HCT116 (cell line): ENCODE data around the gene ZC3H12A. TPM values are rescaled to one million over a fixed set of nuclear protein-coding genes. Genes with fewer than 3 reads are reported as not detected.

Experiments
- ATAC-seq: fragments of 200-7000 bp; cut with Tn5 transposase; 2 replicates; pipeline ENCODE4 v1.9.1; 2020; ENCODE audit warnings: mild to moderate bottlenecking, moderate library complexity
- BruUV-seq: library from RNA; stranded (reverse); fragments of 400-500 nt; replicated peaks from 2 replicates; lab custom pipeline; 2021; lab: Mats Ljungman, UMichigan
- CTCF ChIA-PET: fragments of 300-600 bp; sonication (Branson Sonifier 250); formaldehyde crosslinking; loops from one replicate; lab custom pipeline; 2021; ENCODE audit warnings: antibody characterized with exemption; lab: Charles Lee
- POLR2A ChIA-PET: fragments of 300-600, 350-600 bp; sonication (Branson Sonifier 250); formaldehyde crosslinking; loops from one replicate; lab custom pipeline; 2021; ENCODE audit warnings: antibody characterized with exemption; lab: Charles Lee
- RAD21 ChIA-PET, 2 experiments: fragments of 300-600 bp; sonication (Branson Sonifier 250); formaldehyde crosslinking; loops; one replicate each; lab custom pipeline; 2023; ENCODE audit warnings: low total read pairs in 2 of 2; ENCODE audit not compliant: uncharacterized antibody in 2 of 2, unreplicated experiment in 2 of 2, low non-redundant PET in 1 of 2; lab: Charles Lee
- DNase-seq: peaks from one replicate; pipeline ENCODE4 v3.0.0-alpha.2; 2010; ENCODE audit warnings: low read depth, low spot score
- H2AFZ ChIP-seq: fragments of 200-600 bp; shearing (Covaris generic), sonication (generic); 2 replicates; pipeline ENCODE4 v1.6.1; 2017; ENCODE audit warnings: low read depth, mixed run types, mixed read lengths, antibody characterized with exemption, low read length; ENCODE audit not compliant: poor library complexity, severe bottlenecking
- H3K27ac ChIP-seq: 2 replicates; pipeline ENCODE4 v1.5.1; 2012; ENCODE audit warnings: low read depth, low read length
- H3K27me3 ChIP-seq: fragments of 200-600 bp; sonication (generic); 2 replicates; pipeline ENCODE4 v1.6.1; 2016; ENCODE audit warnings: mixed run types, low read length, mixed read lengths; ENCODE audit not compliant: insufficient read depth
- H3K36me3 ChIP-seq, 2 experiments: fragments of 200-500 bp in 1 of 2; fragments of 200-600 bp in 1 of 2; sonication (Bioruptor generic) in 1 of 2; sonication (generic) in 1 of 2; 2 replicates each; pipeline versions ENCODE4 v1.5.1 to v1.6.1; 2014 to 2016; ENCODE audit warnings: low read length in 2 of 2, inconsistent platforms in 1 of 2, mixed read lengths in 1 of 2, mixed run types in 1 of 2; ENCODE audit not compliant: insufficient read depth in 2 of 2, control insufficient read depth in 1 of 2
- H3K4me1 ChIP-seq, 2 experiments: fragments of 200-600 bp in 1 of 2; sonication (generic) in 1 of 2; 2 replicates each; pipeline versions ENCODE4 v1.5.1 to v1.6.1; 2012 to 2017; ENCODE audit warnings: low read length in 2 of 2, inconsistent platforms in 1 of 2, mild to moderate bottlenecking in 1 of 2, mixed read lengths in 1 of 2, mixed run types in 1 of 2, moderate library complexity in 1 of 2; ENCODE audit not compliant: insufficient read depth in 2 of 2, control insufficient read depth in 1 of 2
- H3K4me2 ChIP-seq: fragments of 200-600 bp; sonication (generic); 2 replicates; pipeline ENCODE4 v1.6.1; 2017; ENCODE audit warnings: mixed run types, low read length, mixed read lengths
- H3K4me3 ChIP-seq, 2 experiments: fragments of 200-600 bp in 1 of 2; sonication (generic) in 1 of 2; replicated peaks in 1 of 2; 2 replicates each; pipeline ENCODE4 v1.5.1; 2011 to 2016; ENCODE audit warnings: low read length in 2 of 2, control low read depth in 1 of 2, low read depth in 1 of 2, mild to moderate bottlenecking in 1 of 2, mixed read lengths in 1 of 2, mixed run types in 1 of 2
- H3K79me2 ChIP-seq: fragments of 200-600 bp; sonication (generic); 2 replicates; pipeline ENCODE4 v1.6.1; 2017; ENCODE audit warnings: mild to moderate bottlenecking, mixed run types, low read length, moderate library complexity, mixed read lengths; ENCODE audit not compliant: insufficient read depth
- H3K9ac ChIP-seq: fragments of 200-600 bp; sonication (generic); 2 replicates; pipeline ENCODE4 v1.6.1; 2016; ENCODE audit warnings: low read length, mixed read lengths
- H3K9me2 ChIP-seq: fragments of 200-600 bp; sonication (generic), shearing (Covaris generic); 2 replicates; pipeline ENCODE4 v1.6.1; 2017; ENCODE audit warnings: mixed run types, mild to moderate bottlenecking, moderate library complexity; ENCODE audit not compliant: insufficient read depth
- H3K9me3 ChIP-seq, 2 experiments: fragments of 200-500 bp in 1 of 2; fragments of 200-600 bp in 1 of 2; sonication (Bioruptor generic) in 1 of 2; sonication (generic) in 1 of 2; 2 replicates each; pipeline ENCODE4 v1.6.1; 2014 to 2017; ENCODE audit warnings: low read length in 2 of 2, mixed read lengths in 2 of 2, inconsistent platforms in 1 of 2, low read depth in 1 of 2, mild to moderate bottlenecking in 1 of 2, mixed run types in 1 of 2, moderate library complexity in 1 of 2; ENCODE audit not compliant: control insufficient read depth in 1 of 2, insufficient read depth in 1 of 2
- H4K20me1 ChIP-seq: fragments of 200-600 bp; sonication (generic), shearing (Covaris generic); 2 replicates; pipeline ENCODE4 v1.6.1; 2017; ENCODE audit warnings: mixed run types, mild to moderate bottlenecking, moderate library complexity; ENCODE audit not compliant: insufficient read depth
- CEBPB ChIP-seq: IDR thresholded peaks from 2 replicates; pipeline ENCODE4 v1.6.1; 2012; ENCODE audit warnings: low read depth
- ELF1 ChIP-seq: IDR thresholded peaks from 2 replicates; pipeline ENCODE4 v1.6.1; 2012; ENCODE audit warnings: low read depth, borderline replicate concordance
- EZH2 ChIP-seq: fragments of 200-600 bp; sonication (generic); IDR thresholded peaks from 2 replicates; pipeline ENCODE4 v1.6.1; 2017; ENCODE audit warnings: antibody characterized with exemption, mixed run types
- EZH2phosphoT487 ChIP-seq: fragments of 200-600 bp; IDR thresholded peaks from 2 replicates; pipeline ENCODE4 v1.6.1; 2018; ENCODE audit warnings: antibody characterized with exemption, borderline replicate concordance
- JUND ChIP-seq: IDR thresholded peaks from 2 replicates; pipeline ENCODE4 v1.6.1; 2012
- POLR2A ChIP-seq: IDR thresholded peaks from 2 replicates; pipeline ENCODE4 v1.7.0; 2011; ENCODE audit warnings: borderline replicate concordance; ENCODE audit not compliant: insufficient read depth, insufficient read length; ENCODE audit errors: extremely low read depth
- POLR2AphosphoS5 ChIP-seq: IDR thresholded peaks from 2 replicates; pipeline ENCODE4 v1.6.1; 2011; ENCODE audit warnings: mild to moderate bottlenecking, low read depth, low read length, moderate library complexity
- SRF ChIP-seq: IDR thresholded peaks from 2 replicates; pipeline ENCODE4 v1.6.1; 2012; ENCODE audit warnings: low read depth
- TCF7L2 ChIP-seq: IDR thresholded peaks from 2 replicates; pipeline ENCODE4 v1.7.0; 2011; ENCODE audit warnings: borderline replicate concordance, inconsistent platforms; ENCODE audit not compliant: insufficient read depth, insufficient read length; ENCODE audit errors: extremely low read depth
- YY1 ChIP-seq: IDR thresholded peaks from 2 replicates; pipeline ENCODE4 v1.6.1; 2011; ENCODE audit warnings: low read length, low read depth, moderate library complexity, mild to moderate bottlenecking; ENCODE audit not compliant: insufficient replicate concordance; ENCODE audit errors: extremely low read depth
- ZFX ChIP-seq: fragments of 450-650 bp; IDR thresholded peaks from 2 replicates; pipeline ENCODE4 v1.6.1; 2017
- ZNF274 ChIP-seq: fragments of 200-500 bp; sonication (Bioruptor generic); IDR thresholded peaks from 2 replicates; pipeline ENCODE4 v1.6.1; 2014; ENCODE audit warnings: mild to moderate bottlenecking, low read depth, low read length, inconsistent platforms
- intact Hi-C: fragments of 100-400 bp; cut with micrococcal nuclease; formaldehyde crosslinking; loops from 2 replicates; pipeline ENCODE4 v1.10.0; 2022
- total RNA-seq: library from RNA; stranded (reverse); gene quantifications from one replicate; pipeline ENCODE4 v1.2.1, GENCODE V29; 2021; ENCODE audit not compliant: unreplicated experiment
- TF ChIP-seq, protein P1 (sequence below): IDR thresholded peaks from 2 replicates; pipeline ENCODE4 v1.6.1; 2012; ENCODE audit warnings: low read depth
- TF ChIP-seq, protein P2 (sequence below): IDR thresholded peaks from 2 replicates; pipeline ENCODE4 v1.6.1; 2012
- TF ChIP-seq, protein P3 (sequence below): IDR thresholded peaks from 2 replicates; pipeline ENCODE4 v1.6.1; 2011; ENCODE audit warnings: mild to moderate bottlenecking, low read length, moderate library complexity; ENCODE audit not compliant: insufficient replicate concordance; ENCODE audit errors: extremely low read depth
- TF ChIP-seq, protein P4 (sequence below), 3 experiments: fragments of 200-600 bp in 1 of 3; sonication (generic) in 1 of 3; IDR thresholded peaks in 2 of 3; conservative IDR thresholded peaks in 1 of 3; 2 replicates each; pipeline ENCODE4 v1.5.1; 2012 to 2017; ENCODE audit warnings: low read depth in 2 of 3, low read length in 2 of 3, antibody characterized with exemption in 1 of 3, borderline replicate concordance in 1 of 3, control low read depth in 1 of 3, mild to moderate bottlenecking in 1 of 3, mixed read lengths in 1 of 3, mixed run types in 1 of 3, moderate library complexity in 1 of 3; ENCODE audit not compliant: insufficient read depth in 1 of 3

The ZC3H12A gene
- total RNA-seq, 1 experiment from 2014 or later, result 10.6 TPM

DNA sequence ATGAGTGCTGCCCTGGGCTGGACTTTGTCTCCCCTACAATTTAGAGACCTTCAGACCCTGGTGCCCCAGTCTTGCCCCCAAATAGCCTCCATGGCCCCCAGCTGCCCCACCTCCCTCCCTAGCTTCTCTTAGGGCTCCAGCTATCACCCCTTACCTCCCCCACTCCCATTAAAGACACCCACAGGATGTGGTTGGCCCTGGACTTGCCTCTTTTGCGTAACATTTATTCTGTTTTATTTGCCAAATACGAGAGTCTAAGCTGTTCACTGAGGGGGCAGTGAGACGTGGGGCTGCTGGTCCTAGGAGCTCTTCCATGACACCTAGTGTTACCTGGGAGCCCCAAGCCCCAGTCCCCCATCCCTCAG is 4.5 kb downstream of the ZC3H12A start:
- CTCF ChIA-PET, result interaction anchor here (0.7 to 7.2 kb wide), 3 partner anchors 9 to 125 kb away, joined by 3 to 59 read pairs (median 4); no protein-coding TSS in a partner anchor
- BruUV-seq, result no TSS peak

More for the DNA sequence above, 4.5 kb downstream of the ZC3H12A start:
- no peak for ATAC-seq
- Histone ChIP-seq H3K9me2 (no peaks in the 10 kb centered on the region), H3K9ac (peak overlapping the region; percentile 60), H3K79me2 (peaks cover 69% of the 10 kb centered on the region), H3K4me2 (peak overlapping the region; percentile 78), H3K9me3 (no peaks in the 10 kb centered on the region), H3K27ac (peak overlapping the region; percentile 91), H3K27me3 (no peaks in the 10 kb centered on the region), H3K4me1 (peaks cover 49 to 67% of the 10 kb centered on the region in 2 experiments), H3K36me3 (peaks cover 15 to 42% of the 10 kb centered on the region in 2 experiments; a peak in 3 of 4 replicates), H2AFZ (no peak overlapping the region), H3K4me3 (peak overlapping the region; percentile 40 to 49), H4K20me1 (no peaks in the 10 kb centered on the region)
- ChIA-PET RAD21 (interaction anchor here in 1 of 2 experiments (0.6 kb wide), 1 partner anchor 108 kb away, joined by 3 read pairs; no protein-coding TSS in a partner anchor), POLR2A (interaction anchor here (0.6 to 1.0 kb wide), 3 partner anchors 9 to 1170 kb away, joined by 3 read pairs; no protein-coding TSS in a partner anchor)
- no peak for DNase-seq
- TF ChIP-seq ELF1 (no peak), SRF (no peak), ZFX (no peak), ZNF274 (no peak), CEBPB (no peak), EZH2phosphoT487 (no peak), YY1 (no peak), EZH2 (no peak), JUND (no peak), POLR2AphosphoS5 (no peak), POLR2A (no peak), TCF7L2 (no peak)
- TF ChIP-seq, protein P1, sequence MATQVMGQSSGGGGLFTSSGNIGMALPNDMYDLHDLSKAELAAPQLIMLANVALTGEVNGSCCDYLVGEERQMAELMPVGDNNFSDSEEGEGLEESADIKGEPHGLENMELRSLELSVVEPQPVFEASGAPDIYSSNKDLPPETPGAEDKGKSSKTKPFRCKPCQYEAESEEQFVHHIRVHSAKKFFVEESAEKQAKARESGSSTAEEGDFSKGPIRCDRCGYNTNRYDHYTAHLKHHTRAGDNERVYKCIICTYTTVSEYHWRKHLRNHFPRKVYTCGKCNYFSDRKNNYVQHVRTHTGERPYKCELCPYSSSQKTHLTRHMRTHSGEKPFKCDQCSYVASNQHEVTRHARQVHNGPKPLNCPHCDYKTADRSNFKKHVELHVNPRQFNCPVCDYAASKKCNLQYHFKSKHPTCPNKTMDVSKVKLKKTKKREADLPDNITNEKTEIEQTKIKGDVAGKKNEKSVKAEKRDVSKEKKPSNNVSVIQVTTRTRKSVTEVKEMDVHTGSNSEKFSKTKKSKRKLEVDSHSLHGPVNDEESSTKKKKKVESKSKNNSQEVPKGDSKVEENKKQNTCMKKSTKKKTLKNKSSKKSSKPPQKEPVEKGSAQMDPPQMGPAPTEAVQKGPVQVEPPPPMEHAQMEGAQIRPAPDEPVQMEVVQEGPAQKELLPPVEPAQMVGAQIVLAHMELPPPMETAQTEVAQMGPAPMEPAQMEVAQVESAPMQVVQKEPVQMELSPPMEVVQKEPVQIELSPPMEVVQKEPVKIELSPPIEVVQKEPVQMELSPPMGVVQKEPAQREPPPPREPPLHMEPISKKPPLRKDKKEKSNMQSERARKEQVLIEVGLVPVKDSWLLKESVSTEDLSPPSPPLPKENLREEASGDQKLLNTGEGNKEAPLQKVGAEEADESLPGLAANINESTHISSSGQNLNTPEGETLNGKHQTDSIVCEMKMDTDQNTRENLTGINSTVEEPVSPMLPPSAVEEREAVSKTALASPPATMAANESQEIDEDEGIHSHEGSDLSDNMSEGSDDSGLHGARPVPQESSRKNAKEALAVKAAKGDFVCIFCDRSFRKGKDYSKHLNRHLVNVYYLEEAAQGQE, result no peak
- TF ChIP-seq, protein P2, sequence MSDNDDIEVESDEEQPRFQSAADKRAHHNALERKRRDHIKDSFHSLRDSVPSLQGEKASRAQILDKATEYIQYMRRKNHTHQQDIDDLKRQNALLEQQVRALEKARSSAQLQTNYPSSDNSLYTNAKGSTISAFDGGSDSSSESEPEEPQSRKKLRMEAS, result no peak
- TF ChIP-seq, protein P3, sequence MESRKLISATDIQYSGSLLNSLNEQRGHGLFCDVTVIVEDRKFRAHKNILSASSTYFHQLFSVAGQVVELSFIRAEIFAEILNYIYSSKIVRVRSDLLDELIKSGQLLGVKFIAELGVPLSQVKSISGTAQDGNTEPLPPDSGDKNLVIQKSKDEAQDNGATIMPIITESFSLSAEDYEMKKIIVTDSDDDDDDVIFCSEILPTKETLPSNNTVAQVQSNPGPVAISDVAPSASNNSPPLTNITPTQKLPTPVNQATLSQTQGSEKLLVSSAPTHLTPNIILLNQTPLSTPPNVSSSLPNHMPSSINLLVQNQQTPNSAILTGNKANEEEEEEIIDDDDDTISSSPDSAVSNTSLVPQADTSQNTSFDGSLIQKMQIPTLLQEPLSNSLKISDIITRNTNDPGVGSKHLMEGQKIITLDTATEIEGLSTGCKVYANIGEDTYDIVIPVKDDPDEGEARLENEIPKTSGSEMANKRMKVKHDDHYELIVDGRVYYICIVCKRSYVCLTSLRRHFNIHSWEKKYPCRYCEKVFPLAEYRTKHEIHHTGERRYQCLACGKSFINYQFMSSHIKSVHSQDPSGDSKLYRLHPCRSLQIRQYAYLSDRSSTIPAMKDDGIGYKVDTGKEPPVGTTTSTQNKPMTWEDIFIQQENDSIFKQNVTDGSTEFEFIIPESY, result no peak
- TF ChIP-seq, protein P4, sequence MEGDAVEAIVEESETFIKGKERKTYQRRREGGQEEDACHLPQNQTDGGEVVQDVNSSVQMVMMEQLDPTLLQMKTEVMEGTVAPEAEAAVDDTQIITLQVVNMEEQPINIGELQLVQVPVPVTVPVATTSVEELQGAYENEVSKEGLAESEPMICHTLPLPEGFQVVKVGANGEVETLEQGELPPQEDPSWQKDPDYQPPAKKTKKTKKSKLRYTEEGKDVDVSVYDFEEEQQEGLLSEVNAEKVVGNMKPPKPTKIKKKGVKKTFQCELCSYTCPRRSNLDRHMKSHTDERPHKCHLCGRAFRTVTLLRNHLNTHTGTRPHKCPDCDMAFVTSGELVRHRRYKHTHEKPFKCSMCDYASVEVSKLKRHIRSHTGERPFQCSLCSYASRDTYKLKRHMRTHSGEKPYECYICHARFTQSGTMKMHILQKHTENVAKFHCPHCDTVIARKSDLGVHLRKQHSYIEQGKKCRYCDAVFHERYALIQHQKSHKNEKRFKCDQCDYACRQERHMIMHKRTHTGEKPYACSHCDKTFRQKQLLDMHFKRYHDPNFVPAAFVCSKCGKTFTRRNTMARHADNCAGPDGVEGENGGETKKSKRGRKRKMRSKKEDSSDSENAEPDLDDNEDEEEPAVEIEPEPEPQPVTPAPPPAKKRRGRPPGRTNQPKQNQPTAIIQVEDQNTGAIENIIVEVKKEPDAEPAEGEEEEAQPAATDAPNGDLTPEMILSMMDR (IDR thresholded peaks at IDR 0.05 in 2 of 3, conservative IDR thresholded peaks at IDR 0.05 in 1 of 3; ENCODE audit: borderline replicate concordance in 1 of 3, insufficient read depth in 1 of 3, low read depth in 2 of 3, low read length in 2 of 3), result no peak
- intact Hi-C loops, result loop anchor here (10.0 kb wide), 1 partner anchor 1916 kb away; no protein-coding TSS in a partner anchor
